K562 (cell line): ENCODE data around the gene HSPB2. TPM values are rescaled to one million over a fixed set of nuclear protein-coding genes. Genes with fewer than 3 reads are reported as not detected.

Source experiments
- ATAC-seq: fragments of 200-7000 bp; cut with Tn5 transposase; 3 replicates; pipeline ENCODE4 v1.9.1; 2020; ENCODE audit warnings: moderate library complexity
- BruUV-seq: library from RNA; stranded (reverse); fragments of 400-500 nt; replicated peaks from 2 replicates; lab custom pipeline; 2021; lab: Mats Ljungman, UMichigan
- CTCF ChIA-PET: fragments of 300-600 bp; formaldehyde crosslinking; extraction: SDS; loops from one replicate; lab custom pipeline; 2021; ENCODE audit warnings: low intra/inter-chr PET ratio; lab: Yijun Ruan, JAX
- POLR2A ChIA-PET: fragments of 300-600, 350-650 bp; sonication (Branson Sonifier 250); formaldehyde crosslinking; extraction: SDS; loops from one replicate; lab custom pipeline; 2021; ENCODE audit warnings: antibody characterized with exemption, inconsistent platforms; lab: Yijun Ruan, JAX
- DNase-seq, 4 experiments: peaks; one replicate each; pipeline versions ENCODE4 v3.0.0 to v3.0.0-alpha.2; 2011 to 2018; ENCODE audit warnings: low spot score in 3 of 4, mixed read lengths in 3 of 4; ENCODE audit errors: extremely low read depth in 1 of 4
- FAIRE-seq: peaks from 2 replicates; lab custom pipeline; 2011; peaks lifted over from hg19 to GRCh38; lab: Jason Lieb, UNC
- H2AFZ ChIP-seq: 2 replicates; pipeline ENCODE4 v1.6.0; 2011; ENCODE audit warnings: low read depth, low read length, control low read depth, inconsistent platforms
- H3K27ac ChIP-seq: fragments of 200-600 bp; 3 replicates; pipeline ENCODE4 v1.8.0; 2011; ENCODE audit warnings: low read depth, mild to moderate bottlenecking, control low read depth, inconsistent platforms, low read length, moderate library complexity, mixed read lengths; ENCODE audit errors: extremely low read depth
- H3K27me3 ChIP-seq, 2 experiments: fragments of 300-600 bp in 1 of 2; 2 replicates in 1 of 2; 3 replicates in 1 of 2; pipeline versions ENCODE4 v1.6.0 to v1.8.0; 2011; ENCODE audit warnings: inconsistent platforms in 2 of 2, low read length in 2 of 2, mild to moderate bottlenecking in 1 of 2, mixed read lengths in 1 of 2, moderate library complexity in 1 of 2; ENCODE audit not compliant: control insufficient read depth in 2 of 2, insufficient read depth in 2 of 2
- H3K36me3 ChIP-seq: fragments of 300-600 bp; 3 replicates; pipeline ENCODE4 v1.8.0; 2011; ENCODE audit warnings: mild to moderate bottlenecking, low read length, inconsistent platforms; ENCODE audit not compliant: control insufficient read depth, insufficient read depth
- H3K4me1 ChIP-seq, 2 experiments: fragments of 200-600 bp in 1 of 2; replicated peaks in 1 of 2; 2 replicates in 1 of 2; 3 replicates in 1 of 2; pipeline versions ENCODE4 v1.5.1 to v1.8.0; 2011; ENCODE audit warnings: inconsistent platforms in 2 of 2, low read length in 2 of 2, mild to moderate bottlenecking in 1 of 2, mixed read lengths in 1 of 2, moderate library complexity in 1 of 2; ENCODE audit not compliant: control insufficient read depth in 2 of 2, insufficient read depth in 2 of 2
- H3K4me2 ChIP-seq: 2 replicates; pipeline ENCODE4 v1.6.1; 2011; ENCODE audit warnings: low read length, control low read depth, inconsistent platforms, mixed read lengths; ENCODE audit not compliant: insufficient read depth
- H3K4me3 ChIP-seq: fragments of 200-600 bp; sonication (generic), shearing (Covaris generic); 2 replicates; pipeline ENCODE4 v1.5.1; 2016; ENCODE audit warnings: control low read depth, inconsistent platforms
- H3K79me2 ChIP-seq: fragments of 200-600 bp; 3 replicates; pipeline ENCODE4 v1.8.0; 2011; ENCODE audit warnings: low read length, inconsistent platforms; ENCODE audit not compliant: control insufficient read depth, insufficient read depth
- H3K9ac ChIP-seq, 2 experiments: 2 replicates each; pipeline versions ENCODE4 v1.6.0 to v1.6.1; 2011; ENCODE audit warnings: low read depth in 2 of 2, low read length in 2 of 2, control low read depth in 1 of 2, inconsistent platforms in 1 of 2, mild to moderate bottlenecking in 1 of 2, mixed read lengths in 1 of 2; ENCODE audit not compliant: insufficient read depth in 1 of 2
- H3K9me1 ChIP-seq: one replicate; pipeline ENCODE4 v1.6.0; 2011; ENCODE audit warnings: inconsistent platforms, mild to moderate bottlenecking, low read length, moderate library complexity; ENCODE audit not compliant: control insufficient read depth, insufficient read depth
- H3K9me3 ChIP-seq: replicated peaks from 2 replicates; pipeline ENCODE4 v1.5.1; 2011; ENCODE audit warnings: low read depth, low read length, inconsistent platforms; ENCODE audit not compliant: control insufficient read depth, insufficient read depth
- H4K20me1 ChIP-seq: replicated peaks from 2 replicates; pipeline ENCODE4 v1.6.1; 2011; ENCODE audit warnings: low read length, inconsistent platforms, mixed read lengths; ENCODE audit not compliant: control insufficient read depth, insufficient read depth
- AFF1 ChIP-seq, 2 experiments: fragments of 450-650 bp; IDR thresholded peaks; 2 replicates each; pipeline ENCODE4 v1.6.1; 2018; ENCODE audit warnings: mild to moderate bottlenecking in 2 of 2, low read depth in 1 of 2; ENCODE audit not compliant: partially characterized antibody in 2 of 2
- JUND ChIP-seq, 2 experiments: IDR thresholded peaks; 2 replicates in 1 of 2; 3 replicates in 1 of 2; pipeline ENCODE4 v1.6.1; 2011; ENCODE audit warnings: borderline replicate concordance in 2 of 2, low read depth in 2 of 2, low read length in 2 of 2, improper control_type of control experiment in 1 of 2, missing biosample characterization in 1 of 2, missing genetic modification characterization in 1 of 2, missing genetic modification reagents in 1 of 2
- NONO ChIP-seq, 2 experiments: fragments of 200-400 bp in 1 of 2; fragments of 450-650 bp in 1 of 2; formaldehyde crosslinking in 1 of 2; IDR thresholded peaks; 2 replicates each; pipeline ENCODE4 v1.6.1; 2017; ENCODE audit warnings: low read depth in 2 of 2, mild to moderate bottlenecking in 2 of 2, moderate library complexity in 2 of 2, low read length in 1 of 2
- SMARCA5 ChIP-seq: fragments of 450-650 bp; IDR thresholded peaks from 2 replicates; pipeline ENCODE4 v1.6.1; 2016
- WGBS: fragments of 100-300 bp; shearing (Covaris generic); methylation state at CpG from one replicate; pipeline ENCODE4 v1.1.6; 2016; ENCODE audit warnings: low coverage, mixed read lengths; ENCODE audit not compliant: insufficient coverage; ENCODE audit errors: missing lambda C conversion rate; 5-methylcytosine and 5-hydroxymethylcytosine counted together
- in situ Hi-C: fragments of 300-500 bp; cut with MboI; formaldehyde crosslinking; loops from 4 replicates; pipeline ENCODE4 v1.15.0; 2018; ENCODE audit warnings: inconsistent platforms, mixed read lengths
- intact Hi-C: fragments of 100-400 bp; cut with micrococcal nuclease; formaldehyde crosslinking; loops from 2 replicates; pipeline ENCODE4 v1.14.2; 2022
- polyA plus RNA-seq, 8 experiments: library from polyadenylated mRNA; depleted of rRNA in 4 of 8; stranded (reverse) in 5 of 8; unstranded in 3 of 8; fragments of >200 nt; fragmentation: Nextera tagmentation in 2 of 8; fragmentation: Illumina TruSeq in 1 of 8; extraction: Ambion mirVana in 2 of 8; extraction: Trizol in 1 of 8; gene quantifications; 2 replicates each; pipeline versions ENCODE4 v1.2.1 to v1.2.3, GENCODE V29; 2011 to 2014; ENCODE audit warnings: inconsistent platforms in 1 of 8, missing spikeins in 1 of 8
- total RNA-seq, 7 experiments: library from RNA; depleted of rRNA in 6 of 7; stranded (reverse); fragments of >200 nt in 6 of 7; fragmentation: Illumina TruSeq in 2 of 7; extraction: Trizol in 2 of 7; gene quantifications; 2 replicates each; pipeline versions ENCODE4 v1.2.1 to v1.2.3, GENCODE V29; 2011 to 2021; ENCODE audit warnings: low replicate concordance in 1 of 7
- TF ChIP-seq, protein P1 (sequence below): fragments of 450-650 bp; IDR thresholded peaks from 2 replicates; pipeline ENCODE4 v1.6.1; 2016; ENCODE audit warnings: borderline replicate concordance
- TF ChIP-seq, protein P2 (sequence below), 3 experiments: IDR thresholded peaks in 2 of 3; conservative IDR thresholded peaks in 1 of 3; 2 replicates each; pipeline ENCODE4 v1.5.1; 2011 to 2012; ENCODE audit warnings: low read length in 3 of 3, mild to moderate bottlenecking in 3 of 3, control low read depth in 2 of 3, improper control_type of control experiment in 1 of 3, inconsistent platforms in 1 of 3, low read depth in 1 of 3, mixed read lengths in 1 of 3, moderate library complexity in 1 of 3; ENCODE audit not compliant: insufficient read depth in 2 of 3

HSPB2 gene
- total and polyA plus RNA-seq, 9 of the 15 experiments (the other 6 are each of a cell fraction or from before 2014, with no cell fraction given), result 0.06 to 0.35 (median 0.11) TPM; not detected in 5

GRCh38 chr11:111878385-111878848 is 34.1 kb upstream of the HSPB2 start:
- H3K27ac ChIP-seq, result peak overlapping the region; percentile 95
- H2AFZ ChIP-seq, result peak overlapping the region; percentile 99
- H3K9me1 ChIP-seq, result no peaks in the 10 kb centered on the region
- peaks cover 13% of the 10 kb centered on the region; the same call in 2 of the 3 replicates for H3K36me3 ChIP-seq
- peak overlapping the region; percentile 62 for H3K4me3 ChIP-seq
- H3K4me1 ChIP-seq, result peaks cover 10 to 21% of the 10 kb centered on the region in 2 experiments; a peak in 4 of 5 replicates
- no peak; the same call in 1 of the 3 replicates for ATAC-seq
- H3K9ac ChIP-seq, result peak overlapping the region; percentile 86 to 94
- H3K27me3 ChIP-seq, result no peaks in the 10 kb centered on the region
- FAIRE-seq, result no peak
- in situ Hi-C loops, result loop anchor here (5.0 kb wide), 1 partner anchor 109 kb away; no protein-coding TSS in a partner anchor
- CTCF ChIA-PET, result interaction anchor here (0.6 to 2.2 kb wide), 4 partner anchors 101 to 344 kb away, joined by 3 to 26 read pairs (median 5); no protein-coding TSS in a partner anchor
- POLR2A ChIA-PET, result interaction anchor here (0.6 to 1.5 kb wide), 4 partner anchors 16 to 103 kb away, joined by 3 to 5 read pairs (median 3); no protein-coding TSS in a partner anchor
- DNase-seq, result no peak
- no peaks in the 10 kb centered on the region for H3K9me3 ChIP-seq
- BruUV-seq, result TSS peak; percentile 79
- no peaks in the 10 kb centered on the region for H4K20me1 ChIP-seq
- WGBS, result under 1% methylated on average over 13 of the region's 13 CpGs
- H3K79me2 ChIP-seq, result peaks cover 8% of the 10 kb centered on the region
- intact Hi-C loops, result loop anchor here (2.0 to 5.0 kb wide), 4 partner anchors 34 to 404 kb away; partner anchors contain the start of genes BCO2, CRYAB, HSPB2 and SDHD
- peak overlapping the region; percentile 96 for H3K4me2 ChIP-seq
- TF ChIP-seq, protein P1, sequence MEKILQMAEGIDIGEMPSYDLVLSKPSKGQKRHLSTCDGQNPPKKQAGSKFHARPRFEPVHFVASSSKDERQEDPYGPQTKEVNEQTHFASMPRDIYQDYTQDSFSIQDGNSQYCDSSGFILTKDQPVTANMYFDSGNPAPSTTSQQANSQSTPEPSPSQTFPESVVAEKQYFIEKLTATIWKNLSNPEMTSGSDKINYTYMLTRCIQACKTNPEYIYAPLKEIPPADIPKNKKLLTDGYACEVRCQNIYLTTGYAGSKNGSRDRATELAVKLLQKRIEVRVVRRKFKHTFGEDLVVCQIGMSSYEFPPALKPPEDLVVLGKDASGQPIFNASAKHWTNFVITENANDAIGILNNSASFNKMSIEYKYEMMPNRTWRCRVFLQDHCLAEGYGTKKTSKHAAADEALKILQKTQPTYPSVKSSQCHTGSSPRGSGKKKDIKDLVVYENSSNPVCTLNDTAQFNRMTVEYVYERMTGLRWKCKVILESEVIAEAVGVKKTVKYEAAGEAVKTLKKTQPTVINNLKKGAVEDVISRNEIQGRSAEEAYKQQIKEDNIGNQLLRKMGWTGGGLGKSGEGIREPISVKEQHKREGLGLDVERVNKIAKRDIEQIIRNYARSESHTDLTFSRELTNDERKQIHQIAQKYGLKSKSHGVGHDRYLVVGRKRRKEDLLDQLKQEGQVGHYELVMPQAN, result peak; percentile 89
- TF ChIP-seq NONO (IDR thresholded peaks at IDR 0.05; ENCODE audit: low read depth in 2 of 2, low read length in 1 of 2), result peak in 1 of 2 experiments; percentile 94; a peak in 2 of 4 replicates
- no peak for TF ChIP-seq AFF1 (IDR thresholded peaks at IDR 0.05; ENCODE audit: low read depth in 1 of 2, partially characterized antibody in 2 of 2)
- TF ChIP-seq JUND (IDR thresholded peaks at IDR 0.05; ENCODE audit: borderline replicate concordance, low read depth, low read length), result 0 out of 2 replicates have a peak, but pooled peaks have one; percentile 4
- TF ChIP-seq JUND (tag; IDR thresholded peaks at IDR 0.05; ENCODE audit: borderline replicate concordance, low read depth, low read length), result no peak
- TF ChIP-seq, protein P2, sequence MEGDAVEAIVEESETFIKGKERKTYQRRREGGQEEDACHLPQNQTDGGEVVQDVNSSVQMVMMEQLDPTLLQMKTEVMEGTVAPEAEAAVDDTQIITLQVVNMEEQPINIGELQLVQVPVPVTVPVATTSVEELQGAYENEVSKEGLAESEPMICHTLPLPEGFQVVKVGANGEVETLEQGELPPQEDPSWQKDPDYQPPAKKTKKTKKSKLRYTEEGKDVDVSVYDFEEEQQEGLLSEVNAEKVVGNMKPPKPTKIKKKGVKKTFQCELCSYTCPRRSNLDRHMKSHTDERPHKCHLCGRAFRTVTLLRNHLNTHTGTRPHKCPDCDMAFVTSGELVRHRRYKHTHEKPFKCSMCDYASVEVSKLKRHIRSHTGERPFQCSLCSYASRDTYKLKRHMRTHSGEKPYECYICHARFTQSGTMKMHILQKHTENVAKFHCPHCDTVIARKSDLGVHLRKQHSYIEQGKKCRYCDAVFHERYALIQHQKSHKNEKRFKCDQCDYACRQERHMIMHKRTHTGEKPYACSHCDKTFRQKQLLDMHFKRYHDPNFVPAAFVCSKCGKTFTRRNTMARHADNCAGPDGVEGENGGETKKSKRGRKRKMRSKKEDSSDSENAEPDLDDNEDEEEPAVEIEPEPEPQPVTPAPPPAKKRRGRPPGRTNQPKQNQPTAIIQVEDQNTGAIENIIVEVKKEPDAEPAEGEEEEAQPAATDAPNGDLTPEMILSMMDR (IDR thresholded peaks at IDR 0.05 in 2 of 3, conservative IDR thresholded peaks at IDR 0.05 in 1 of 3; ENCODE audit: insufficient read depth in 2 of 3, low read depth in 1 of 3, low read length in 3 of 3), result peak in 1 of 3 experiments; percentile 36; a peak in 2 of 6 replicates
- TF ChIP-seq SMARCA5, result 0 out of 2 replicates have a peak, but pooled peaks have one; percentile 45
